Fibroblast of pulmonary artery (primary cell): ENCODE data around the gene CACTIN.

ENCODE experiments used
- DNase-seq: peaks from one replicate; pipeline ENCODE4 v3.0.0-alpha.2; 2010; ENCODE audit warnings: low read depth
- H3K4me3 ChIP-seq: replicated peaks from 2 replicates; pipeline ENCODE4 v1.5.1; 2011; ENCODE audit warnings: low read depth, mild to moderate bottlenecking, control low read depth, low read length, moderate library complexity
- TF ChIP-seq, protein P1 (sequence below): IDR thresholded peaks from 2 replicates; pipeline ENCODE4 v1.5.1; 2011; ENCODE audit warnings: mild to moderate bottlenecking, control low read depth, low read length, inconsistent platforms; ENCODE audit errors: missing control alignments

The CACTIN gene

DNA sequence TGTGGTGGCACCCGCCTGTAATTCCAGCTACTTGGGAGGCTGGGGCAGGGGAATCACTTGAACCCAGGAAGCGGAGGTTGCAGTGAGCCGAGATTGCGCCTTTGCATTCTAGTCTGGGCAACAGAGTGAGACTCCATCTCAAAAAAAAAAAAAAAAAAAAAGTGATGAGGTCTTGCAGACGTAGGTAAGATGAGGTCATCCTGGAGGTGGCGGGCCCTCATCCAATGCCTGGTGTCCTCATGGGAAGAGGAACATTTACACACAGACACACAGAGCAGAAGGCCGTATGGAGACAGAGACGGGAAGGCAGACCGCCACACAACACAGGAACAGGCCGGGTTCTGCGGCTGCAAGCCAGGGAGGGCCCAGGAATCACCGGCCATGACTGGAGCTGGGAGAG, 4.4 kb downstream of the CACTIN start:
- H3K4me3 ChIP-seq: no peak overlapping the region
- DNase-seq: no peak
- TF ChIP-seq, protein P1, sequence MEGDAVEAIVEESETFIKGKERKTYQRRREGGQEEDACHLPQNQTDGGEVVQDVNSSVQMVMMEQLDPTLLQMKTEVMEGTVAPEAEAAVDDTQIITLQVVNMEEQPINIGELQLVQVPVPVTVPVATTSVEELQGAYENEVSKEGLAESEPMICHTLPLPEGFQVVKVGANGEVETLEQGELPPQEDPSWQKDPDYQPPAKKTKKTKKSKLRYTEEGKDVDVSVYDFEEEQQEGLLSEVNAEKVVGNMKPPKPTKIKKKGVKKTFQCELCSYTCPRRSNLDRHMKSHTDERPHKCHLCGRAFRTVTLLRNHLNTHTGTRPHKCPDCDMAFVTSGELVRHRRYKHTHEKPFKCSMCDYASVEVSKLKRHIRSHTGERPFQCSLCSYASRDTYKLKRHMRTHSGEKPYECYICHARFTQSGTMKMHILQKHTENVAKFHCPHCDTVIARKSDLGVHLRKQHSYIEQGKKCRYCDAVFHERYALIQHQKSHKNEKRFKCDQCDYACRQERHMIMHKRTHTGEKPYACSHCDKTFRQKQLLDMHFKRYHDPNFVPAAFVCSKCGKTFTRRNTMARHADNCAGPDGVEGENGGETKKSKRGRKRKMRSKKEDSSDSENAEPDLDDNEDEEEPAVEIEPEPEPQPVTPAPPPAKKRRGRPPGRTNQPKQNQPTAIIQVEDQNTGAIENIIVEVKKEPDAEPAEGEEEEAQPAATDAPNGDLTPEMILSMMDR: no peak

GRCh38 chr19:3621689-3622088, 4.9 kb downstream of the CACTIN start:
- no peak overlapping the region for H3K4me3 ChIP-seq
- TF ChIP-seq, protein P1: no peak
- DNase-seq: no peak

GRCh38 chr19:3620817-3621547, 5.6 kb downstream of the CACTIN start:
- no peak for DNase-seq
- no peak overlapping the region for H3K4me3 ChIP-seq
- TF ChIP-seq, protein P1: no peak

- no peak for DNase-seq
- TF ChIP-seq, protein P1: no peak
- H3K4me3 ChIP-seq: no peak overlapping the region
Observed at GRCh38 chr19:3620145-3620816, 6.3 kb downstream of the CACTIN start.

GRCh38 chr19:3619631-3620012, 7.0 kb downstream of the CACTIN start:
- no peak for DNase-seq
- no peak overlapping the region for H3K4me3 ChIP-seq
- TF ChIP-seq, protein P1: no peak

DNA sequence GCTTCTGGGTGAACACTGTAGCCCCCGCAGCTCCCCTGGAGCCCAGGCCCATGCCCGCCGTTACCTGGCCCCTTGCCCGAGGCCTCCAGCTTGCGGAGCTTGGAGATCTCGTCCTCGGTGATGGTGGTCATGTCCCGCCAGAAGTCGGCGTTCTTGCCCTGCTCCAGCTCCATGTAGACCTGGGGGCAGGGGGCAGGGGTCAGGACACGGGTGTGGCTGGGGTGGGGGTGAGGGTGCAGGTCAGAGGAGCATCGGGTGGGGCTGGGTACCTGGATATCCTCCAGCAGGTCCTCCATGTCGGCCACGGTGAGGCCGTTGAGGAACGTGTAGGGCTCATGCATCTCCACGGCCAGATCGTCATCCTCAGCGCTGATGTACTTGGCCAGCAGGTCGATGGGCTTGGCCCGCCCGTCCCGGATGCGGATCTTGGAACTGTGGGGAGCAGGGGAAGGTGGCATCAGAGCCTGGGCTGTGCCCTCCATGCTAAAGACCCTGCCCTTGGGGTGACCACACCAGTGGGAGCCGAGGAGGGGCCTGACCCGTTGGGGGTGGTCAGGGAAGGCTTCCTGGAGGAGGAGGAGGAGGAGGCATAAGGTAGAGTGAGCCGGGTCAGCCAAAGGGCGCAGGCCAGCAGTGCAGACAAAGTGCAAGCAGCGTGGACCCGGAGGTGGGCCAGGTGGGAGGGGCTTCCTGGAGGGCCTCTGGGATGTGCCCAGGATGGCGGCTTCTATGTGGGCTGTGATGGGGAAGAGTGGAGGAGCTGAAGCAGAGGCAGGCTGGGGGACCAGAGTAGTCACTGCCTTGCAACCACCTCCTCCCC, 7.6 kb downstream of the CACTIN start:
- H3K4me3 ChIP-seq: no peak overlapping the region
- no peak for DNase-seq
- TF ChIP-seq, protein P1: no peak
